ENCODE results near the gene PCNX1. TPM values are rescaled to one million over a fixed set of nuclear protein-coding genes. Genes with fewer than 3 reads are reported as not detected.

Gene PCNX1
- total RNA-seq, 1 donor from 2014 or later: 155 TPM

- FAIRE-seq (no peak), DNase-seq (ENCODE audit: low spot score in 2 of 2) (no peak)
These were observed 46.8 kb downstream of the PCNX1 start for GRCh38 chr14:70954068-70954467.

- FAIRE-seq (no peak), DNase-seq (ENCODE audit: low spot score in 2 of 2) (no peak)
These were observed 48.6 kb downstream of the PCNX1 start for GRCh38 chr14:70955543-70956480.

DNA sequence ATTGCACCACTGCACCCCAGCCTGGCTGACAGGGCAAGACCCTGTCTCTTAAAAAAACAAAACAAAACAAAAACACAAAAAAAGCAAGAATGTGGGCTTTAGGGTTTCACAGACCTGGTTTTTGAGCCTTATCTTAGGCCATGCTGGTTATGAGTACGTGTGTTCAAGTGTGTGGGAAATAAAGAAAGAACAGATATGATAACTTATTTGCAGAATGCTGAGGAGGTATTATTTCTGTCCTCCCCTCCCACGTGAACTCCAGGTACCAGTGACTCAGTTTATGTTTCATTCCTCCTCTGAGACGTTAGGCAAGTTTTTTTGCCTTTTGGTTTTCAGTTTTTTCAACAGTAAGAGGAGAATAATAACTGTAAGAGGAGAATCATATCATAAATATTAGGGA lies 49.3 kb downstream of the PCNX1 start:
- FAIRE-seq (no peak), DNase-seq (ENCODE audit: low spot score in 2 of 2) (no peak)

- FAIRE-seq (no peak), DNase-seq (ENCODE audit: low spot score in 2 of 2) (no peak)
These were observed 50.5 kb downstream of the PCNX1 start for GRCh38 chr14:70957710-70958109.

- FAIRE-seq (no peak), DNase-seq (ENCODE audit: low spot score in 2 of 2) (no peak)
These were observed 55.7 kb downstream of the PCNX1 start for GRCh38 chr14:70962935-70963334.

DNA sequence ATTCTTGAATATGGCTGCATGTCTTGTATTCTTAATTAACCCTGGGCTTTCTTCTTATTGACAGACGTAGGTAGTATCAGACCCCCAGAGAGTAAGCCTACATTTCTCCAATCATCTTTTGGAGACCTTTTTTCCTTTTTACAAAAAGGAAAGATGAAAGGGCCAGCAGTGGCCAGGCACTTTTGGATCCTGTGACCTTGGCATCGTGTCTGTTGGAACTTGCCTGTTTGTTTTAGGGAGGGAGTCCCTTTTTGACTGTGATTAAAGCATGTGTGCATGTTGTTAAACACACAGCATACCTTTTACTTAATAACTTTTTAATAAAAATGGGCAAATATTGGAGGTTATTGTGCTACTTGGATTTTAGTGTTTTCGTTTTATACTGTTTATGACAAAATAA lies 57.2 kb downstream of the PCNX1 start:
- no peak for FAIRE-seq
- DNase-seq (ENCODE audit: low spot score in 2 of 2): no peak

- DNase-seq (ENCODE audit: low spot score in 2 of 2): no peak
- FAIRE-seq: no peak
These were observed 64.3 kb downstream of the PCNX1 start for GRCh38 chr14:70971560-70971959.

DNA sequence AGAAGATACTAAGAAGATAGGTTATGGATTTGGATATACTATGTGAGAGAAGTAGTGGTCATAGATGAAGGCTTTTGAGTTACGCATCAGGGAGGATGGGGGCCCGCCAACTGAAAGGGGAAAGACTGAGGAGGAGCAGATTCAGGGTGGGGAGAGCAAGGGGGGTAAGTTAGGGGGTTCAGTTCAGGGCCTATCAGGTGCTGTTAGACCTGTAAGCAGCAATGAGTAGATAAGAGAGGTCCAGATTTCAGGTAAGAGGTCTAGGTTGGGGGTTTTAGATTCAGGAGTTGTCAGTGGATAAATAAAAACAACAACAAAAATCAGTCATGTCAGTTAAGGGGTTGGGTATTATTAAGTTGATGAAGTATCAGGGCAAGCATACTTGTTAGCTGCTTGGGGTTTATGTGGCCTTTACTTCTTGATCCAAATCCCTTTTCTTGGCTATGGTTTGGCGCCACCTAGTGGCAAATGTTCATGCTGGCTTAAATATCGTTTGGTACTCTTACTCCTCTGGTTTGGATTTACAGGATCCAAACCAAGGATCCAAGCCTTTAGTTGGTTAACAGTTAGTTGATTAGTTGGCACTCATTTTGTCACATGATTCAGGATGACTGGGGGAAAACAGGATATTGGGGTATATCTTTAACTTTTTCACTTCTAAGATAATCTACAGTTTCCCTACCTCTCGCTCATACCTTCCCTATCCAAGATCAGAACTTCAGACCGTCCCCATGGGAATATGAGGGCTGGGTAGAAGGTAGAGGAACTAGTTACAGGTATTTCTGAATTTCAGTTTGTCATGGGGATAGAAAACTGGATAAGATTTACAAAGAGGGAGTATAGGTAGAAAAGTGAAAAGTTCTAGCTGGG lies 65.1 kb downstream of the PCNX1 start:
- FAIRE-seq: peak; percentile 85
- DNase-seq (ENCODE audit: low spot score in 2 of 2): peak; percentile 5 to 42

GRCh38 chr14:70976591-70976990 lies 69.3 kb downstream of the PCNX1 start:
- DNase-seq (ENCODE audit: low spot score in 2 of 2): no peak
- FAIRE-seq: no peak

DNA sequence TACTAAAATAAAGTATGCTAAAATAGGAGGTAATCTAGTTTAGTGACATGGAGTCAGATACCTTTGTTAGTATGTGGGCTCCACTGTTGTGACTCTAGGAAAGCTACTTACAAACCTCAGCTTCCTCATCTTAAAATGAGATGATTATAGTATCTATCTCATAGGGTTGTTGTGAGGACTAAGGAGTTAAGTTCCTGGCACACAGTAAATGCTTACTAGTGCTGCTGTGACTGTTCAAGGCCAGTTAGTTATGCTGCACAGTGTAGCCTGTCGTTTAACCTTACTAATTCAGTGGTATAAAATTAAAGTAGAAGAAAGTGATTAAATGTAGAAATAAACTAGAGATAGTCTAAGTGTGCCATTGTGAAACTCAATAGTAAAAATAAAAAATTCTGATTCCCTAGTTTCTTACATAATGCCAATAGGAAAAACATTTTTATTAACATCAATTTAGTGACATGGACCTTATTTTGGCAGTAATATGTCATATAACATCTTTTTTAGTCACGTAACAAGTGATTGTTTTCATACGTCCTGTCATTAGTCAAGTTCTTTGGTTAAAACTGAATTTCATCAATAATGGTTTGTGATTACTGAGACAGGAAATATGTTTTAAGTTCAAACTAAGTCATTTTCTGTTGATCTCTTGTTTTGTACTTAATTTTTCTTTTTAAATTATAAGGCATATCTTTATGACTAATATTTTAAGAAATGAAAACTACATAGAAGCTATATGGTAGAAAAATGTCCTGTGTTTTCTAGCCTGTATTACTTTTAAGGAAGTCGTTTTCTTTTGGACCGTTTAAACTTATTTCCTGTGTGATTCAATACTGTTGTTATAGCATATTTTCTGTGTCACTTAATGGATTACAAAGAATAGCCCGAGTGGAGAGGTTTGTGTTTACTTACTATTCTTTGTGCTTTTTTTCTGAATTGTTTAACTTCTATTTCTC lies 74.0 kb downstream of the PCNX1 start:
- DNase-seq (ENCODE audit: low spot score in 2 of 2) (no peak), FAIRE-seq (no peak)

DNA sequence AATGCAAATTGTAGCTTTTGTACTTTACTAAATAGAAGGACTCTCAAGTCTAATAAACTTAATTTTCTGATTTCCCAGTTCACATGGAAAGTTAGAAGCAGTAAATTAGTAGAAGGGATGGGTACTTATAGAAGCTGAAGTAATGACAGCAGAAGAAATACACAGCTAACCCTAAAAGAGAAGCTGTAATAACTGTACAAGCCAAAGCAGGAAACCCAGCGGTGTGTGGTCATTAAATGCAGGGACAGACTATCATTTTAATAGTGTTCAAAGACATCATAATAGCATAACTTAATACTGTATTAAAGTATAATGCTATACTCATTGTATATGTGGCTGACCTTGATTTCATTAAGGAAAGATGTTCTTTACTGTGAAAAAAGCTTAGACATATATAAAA lies 74.9 kb downstream of the PCNX1 start:
- FAIRE-seq (no peak), DNase-seq (ENCODE audit: low spot score in 2 of 2) (no peak)

GRCh38 chr14:70987041-70987440 lies 79.8 kb downstream of the PCNX1 start:
- no peak for FAIRE-seq
- DNase-seq (ENCODE audit: low spot score in 2 of 2): no peak

DNA sequence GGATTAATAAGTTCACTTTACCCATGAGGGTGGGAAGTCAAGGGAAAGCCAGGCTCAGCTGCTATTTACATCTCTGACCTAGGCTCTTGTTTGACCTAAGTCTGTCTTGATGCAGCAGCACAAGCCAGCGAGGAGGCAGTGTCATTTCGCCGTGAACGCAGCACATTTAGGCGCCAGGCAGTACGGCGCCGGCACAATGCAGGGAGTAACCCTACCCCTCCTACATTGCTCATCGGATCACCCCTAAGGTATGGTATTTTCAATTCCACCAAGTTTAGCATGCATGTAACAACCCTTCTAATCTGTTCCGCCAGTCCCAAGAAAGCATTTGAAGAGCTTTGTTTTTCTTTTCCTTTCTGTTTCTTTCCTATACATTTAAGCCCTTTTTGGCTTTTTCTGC lies 81.2 kb downstream of the PCNX1 start:
- FAIRE-seq: no peak
- DNase-seq (ENCODE audit: low spot score in 2 of 2): no peak

GRCh38 chr14:70993931-70994330 lies 86.7 kb downstream of the PCNX1 start:
- DNase-seq (ENCODE audit: low spot score in 2 of 2) (no peak), FAIRE-seq (no peak)

- FAIRE-seq (no peak), DNase-seq (ENCODE audit: low spot score in 2 of 2) (no peak)
These were observed 88.0 kb downstream of the PCNX1 start for GRCh38 chr14:70995211-70995610.

- no peak for DNase-seq (ENCODE audit: low spot score in 2 of 2)
- FAIRE-seq: no peak
These were observed 88.4 kb downstream of the PCNX1 start for GRCh38 chr14:70995671-70996070.

GRCh38 chr14:70999117-70999516 lies 91.9 kb downstream of the PCNX1 start:
- no peak for FAIRE-seq
- DNase-seq (ENCODE audit: low spot score in 2 of 2): no peak

GRCh38 chr14:71000091-71000490 lies 92.8 kb downstream of the PCNX1 start:
- DNase-seq (ENCODE audit: low spot score in 2 of 2): no peak
- FAIRE-seq: no peak

DNA sequence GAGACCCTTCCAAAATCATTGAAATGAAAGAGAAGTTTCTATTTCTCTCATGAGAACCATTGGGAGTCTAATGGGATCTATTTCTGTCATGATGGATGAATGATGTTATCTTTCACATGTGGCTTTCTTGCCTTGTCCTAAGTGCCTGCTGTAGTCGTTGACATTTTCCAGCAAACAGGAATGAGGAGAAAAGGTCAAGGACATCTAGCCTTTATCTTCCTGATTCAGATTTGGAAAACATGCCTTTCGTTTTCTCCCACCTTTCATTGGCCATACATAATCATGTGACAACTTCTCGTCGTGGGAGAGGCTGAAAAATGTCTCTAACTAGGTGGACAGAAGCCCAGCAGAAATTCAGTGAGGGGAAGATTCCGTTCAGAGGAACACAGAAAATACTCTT lies 94.5 kb downstream of the PCNX1 start:
- DNase-seq (ENCODE audit: low spot score in 2 of 2): no peak
- FAIRE-seq: no peak

- FAIRE-seq (no peak), DNase-seq (ENCODE audit: low spot score in 2 of 2) (no peak)
These were observed 95.9 kb downstream of the PCNX1 start for GRCh38 chr14:71003156-71003555.
